Astrocyte (in vitro differentiated cells and primary cell): ENCODE results near the gene TBK1. TPM values are rescaled to one million over a fixed set of nuclear protein-coding genes. Genes with fewer than 3 reads are reported as not detected.

Source experiments
- DNase-seq: peaks from one replicate; pipeline ENCODE4 v3.0.0-alpha.2; 2010; ENCODE audit warnings: low read depth
- FAIRE-seq: peaks from 2 replicates; lab custom pipeline; 2011; peaks lifted over from hg19 to GRCh38; lab: Jason Lieb, UNC
- H2AFZ ChIP-seq: 2 replicates; pipeline ENCODE4 v1.6.0; 2012; ENCODE audit warnings: low read depth, low read length, inconsistent platforms
- H3K27ac ChIP-seq: 2 replicates; pipeline ENCODE4 v1.5.1; 2011; ENCODE audit warnings: low read depth, low read length, inconsistent platforms
- H3K27me3 ChIP-seq: 2 replicates; pipeline ENCODE4 v1.6.0; 2011; ENCODE audit warnings: low read length, inconsistent platforms; ENCODE audit not compliant: insufficient read depth
- H3K36me3 ChIP-seq: 2 replicates; pipeline ENCODE4 v1.5.1; 2011; ENCODE audit warnings: low read length, inconsistent platforms; ENCODE audit not compliant: insufficient read depth
- H3K4me1 ChIP-seq: 2 replicates; pipeline ENCODE4 v1.5.1; 2011; ENCODE audit warnings: low read length, inconsistent platforms; ENCODE audit not compliant: insufficient read depth
- H3K4me2 ChIP-seq: 2 replicates; pipeline ENCODE4 v1.6.0; 2012; ENCODE audit warnings: low read length, inconsistent platforms
- H3K4me3 ChIP-seq: 2 replicates; pipeline ENCODE4 v1.5.1; 2011; ENCODE audit warnings: low read depth, mild to moderate bottlenecking, low read length, inconsistent platforms; ENCODE audit not compliant: insufficient read depth
- H3K79me2 ChIP-seq: 2 replicates; pipeline ENCODE4 v1.6.0; 2012; ENCODE audit warnings: mild to moderate bottlenecking, low read length, inconsistent platforms; ENCODE audit not compliant: insufficient read depth
- H3K9ac ChIP-seq: 2 replicates; pipeline ENCODE4 v1.6.0; 2012; ENCODE audit warnings: mild to moderate bottlenecking, low read length, inconsistent platforms
- H3K9me3 ChIP-seq: 2 replicates; pipeline ENCODE4 v1.5.1; 2012; ENCODE audit warnings: low read depth, mild to moderate bottlenecking, low read length, inconsistent platforms; ENCODE audit not compliant: insufficient read depth
- H4K20me1 ChIP-seq: 2 replicates; pipeline ENCODE4 v1.6.0; 2012; ENCODE audit warnings: low read length, inconsistent platforms; ENCODE audit not compliant: insufficient read depth
- H3K27ac Mint-ChIP-seq: one replicate; pipeline ENCODE4 v1.8.0; 2021; ENCODE audit warnings: mild to moderate bottlenecking, mixed read lengths; ENCODE audit not compliant: unreplicated experiment
- H3K27me3 Mint-ChIP-seq: one replicate; pipeline ENCODE4 v1.8.0; 2021; ENCODE audit warnings: low read depth, mixed read lengths; ENCODE audit not compliant: unreplicated experiment
- H3K36me3 Mint-ChIP-seq: one replicate; pipeline ENCODE4 v1.8.0; 2021; ENCODE audit warnings: low read depth, mixed read lengths; ENCODE audit not compliant: unreplicated experiment
- H3K4me1 Mint-ChIP-seq: one replicate; pipeline ENCODE4 v1.8.0; 2021; ENCODE audit warnings: low read depth, mixed read lengths; ENCODE audit not compliant: unreplicated experiment
- H3K4me3 Mint-ChIP-seq: one replicate; pipeline ENCODE4 v1.8.0; 2021; ENCODE audit warnings: mild to moderate bottlenecking, moderate library complexity, mixed read lengths; ENCODE audit not compliant: unreplicated experiment
- H3K9me3 Mint-ChIP-seq: one replicate; pipeline ENCODE4 v1.8.0; 2021; ENCODE audit warnings: mild to moderate bottlenecking, mixed read lengths; ENCODE audit not compliant: unreplicated experiment
- CTCF ChIP-seq: IDR thresholded peaks from 2 replicates; pipeline ENCODE4 v1.5.1; 2011; ENCODE audit warnings: low read depth, mild to moderate bottlenecking, inconsistent platforms, low read length, moderate library complexity; ENCODE audit not compliant: insufficient read depth
- EZH2 ChIP-seq: IDR thresholded peaks from 2 replicates; pipeline ENCODE4 v1.6.1; 2012; ENCODE audit warnings: mild to moderate bottlenecking, low read length, inconsistent platforms; ENCODE audit not compliant: insufficient read depth
- total RNA-seq: library from RNA; stranded (reverse); gene quantifications from 2 replicates; pipeline ENCODE4 v1.2.1, GENCODE V29; 2021

Gene TBK1
- total RNA-seq, 1 donor from 2014 or later: 23.7 TPM

DNA sequence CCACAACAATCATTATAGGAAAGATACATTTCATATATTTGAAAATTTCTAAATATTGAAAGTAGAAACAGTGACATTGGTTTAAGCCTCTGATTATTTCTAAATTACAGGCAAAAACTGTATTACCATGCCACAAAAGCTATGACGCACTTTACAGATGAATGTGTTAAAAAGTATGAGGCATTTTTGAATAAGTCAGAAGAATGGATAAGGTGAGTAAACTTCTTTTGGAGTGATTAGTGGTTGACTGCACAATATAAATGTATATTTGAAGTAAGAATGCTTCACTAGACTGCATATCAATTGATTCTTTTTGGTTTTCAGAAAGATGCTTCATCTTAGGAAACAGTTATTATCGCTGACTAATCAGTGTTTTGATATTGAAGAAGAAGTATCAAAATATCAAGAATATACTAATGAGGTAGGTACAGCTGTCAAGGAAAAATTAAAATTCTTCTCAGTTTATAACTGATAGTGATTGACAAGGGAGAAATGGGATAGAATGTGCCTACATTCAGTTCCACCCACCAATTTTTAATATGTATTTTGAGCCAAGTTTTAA lies 45.0 kb downstream of the TBK1 start:
- no peak overlapping the region for H3K4me2 ChIP-seq
- H3K9me3 ChIP-seq: no peaks in the 10 kb centered on the region
- H3K27ac Mint-ChIP-seq: no peak overlapping the region
- no peak overlapping the region for H3K4me3 ChIP-seq
- no peaks in the 10 kb centered on the region for H3K79me2 ChIP-seq
- H3K36me3 Mint-ChIP-seq: peaks cover 4% of the 10 kb centered on the region
- no peak for FAIRE-seq
- H3K27me3 Mint-ChIP-seq: no peaks in the 10 kb centered on the region
- H3K36me3 ChIP-seq: peaks cover 47% of the 10 kb centered on the region
- no peak overlapping the region for H3K4me3 Mint-ChIP-seq
- no peaks in the 10 kb centered on the region for H3K27me3 ChIP-seq
- no peaks in the 10 kb centered on the region for H4K20me1 ChIP-seq
- no peak for DNase-seq
- H3K9me3 Mint-ChIP-seq: no peaks in the 10 kb centered on the region
- H3K9ac ChIP-seq: no peak overlapping the region
- TF ChIP-seq EZH2 (no peak), CTCF (no peak)
- no peak overlapping the region for H3K27ac ChIP-seq
- H3K4me1 ChIP-seq: no peaks in the 10 kb centered on the region
- no peaks in the 10 kb centered on the region for H3K4me1 Mint-ChIP-seq
- H2AFZ ChIP-seq: no peak overlapping the region

DNA sequence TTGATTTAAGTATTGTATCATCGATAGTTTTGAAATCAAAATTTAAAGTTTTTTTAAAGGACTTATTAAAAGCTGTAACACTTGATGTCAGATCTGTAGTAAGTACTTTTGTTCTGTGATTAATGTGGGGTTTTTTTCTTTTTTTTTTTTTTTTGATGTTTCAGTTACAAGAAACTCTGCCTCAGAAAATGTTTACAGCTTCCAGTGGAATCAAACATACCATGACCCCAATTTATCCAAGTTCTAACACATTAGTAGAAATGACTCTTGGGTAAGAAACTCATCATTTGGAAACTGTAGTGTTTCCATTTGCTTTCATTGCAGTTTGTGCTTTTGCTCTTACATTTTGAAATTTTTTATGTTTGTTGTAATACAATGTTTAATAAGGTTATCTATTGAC lies 45.6 kb downstream of the TBK1 start:
- Histone ChIP-seq H3K79me2 (no peaks in the 10 kb centered on the region), H2AFZ (no peak overlapping the region), H3K27me3 (no peaks in the 10 kb centered on the region), H3K4me3 (no peak overlapping the region), H3K9ac (no peak overlapping the region), H3K4me2 (no peak overlapping the region), H3K9me3 (no peaks in the 10 kb centered on the region), H4K20me1 (no peaks in the 10 kb centered on the region), H3K27ac (no peak overlapping the region), H3K36me3 (peaks cover 45% of the 10 kb centered on the region), H3K4me1 (no peaks in the 10 kb centered on the region)
- DNase-seq: no peak
- H3K4me1 Mint-ChIP-seq: no peaks in the 10 kb centered on the region
- no peak overlapping the region for H3K4me3 Mint-ChIP-seq
- H3K27ac Mint-ChIP-seq: no peak overlapping the region
- TF ChIP-seq EZH2 (no peak), CTCF (no peak)
- peaks cover 4% of the 10 kb centered on the region for H3K36me3 Mint-ChIP-seq
- no peaks in the 10 kb centered on the region for H3K27me3 Mint-ChIP-seq
- FAIRE-seq: no peak
- H3K9me3 Mint-ChIP-seq: no peaks in the 10 kb centered on the region

DNA sequence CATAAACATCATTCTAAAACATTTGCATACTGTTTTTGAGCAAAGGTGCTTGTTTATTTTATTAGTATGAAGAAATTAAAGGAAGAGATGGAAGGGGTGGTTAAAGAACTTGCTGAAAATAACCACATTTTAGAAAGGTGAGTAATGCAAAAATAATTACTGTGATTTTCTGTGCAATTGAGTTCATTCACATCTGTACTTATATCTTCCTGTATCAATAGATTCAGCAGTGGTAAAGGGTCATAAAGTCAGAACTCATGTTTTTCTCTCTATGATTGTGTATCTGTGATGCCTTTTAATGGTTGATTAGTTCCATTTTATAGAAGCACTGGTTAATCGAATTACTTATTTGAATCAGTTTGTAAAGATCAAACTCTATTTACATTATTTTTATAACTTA lies 46.0 kb downstream of the TBK1 start:
- H3K9me3 Mint-ChIP-seq: no peaks in the 10 kb centered on the region
- H3K79me2 ChIP-seq: no peaks in the 10 kb centered on the region
- DNase-seq (no peak), FAIRE-seq (no peak)
- H3K9me3 ChIP-seq: no peaks in the 10 kb centered on the region
- no peaks in the 10 kb centered on the region for H3K27me3 ChIP-seq
- no peaks in the 10 kb centered on the region for H3K4me1 ChIP-seq
- no peak overlapping the region for H3K27ac ChIP-seq
- H3K27me3 Mint-ChIP-seq: no peaks in the 10 kb centered on the region
- H3K9ac ChIP-seq: no peak overlapping the region
- no peak overlapping the region for H3K27ac Mint-ChIP-seq
- H3K36me3 Mint-ChIP-seq: peaks cover 4% of the 10 kb centered on the region
- TF ChIP-seq CTCF: no peak
- TF ChIP-seq EZH2: no peak
- H3K4me3 Mint-ChIP-seq: no peak overlapping the region
- no peak overlapping the region for H2AFZ ChIP-seq
- H4K20me1 ChIP-seq: no peaks in the 10 kb centered on the region
- no peak overlapping the region for H3K4me2 ChIP-seq
- H3K4me1 Mint-ChIP-seq: no peaks in the 10 kb centered on the region
- peaks cover 45% of the 10 kb centered on the region for H3K36me3 ChIP-seq
- no peak overlapping the region for H3K4me3 ChIP-seq
